IPS-20b (cell line): ENCODE data around the gene IL20RA.
"Not testable (repeated sequence)": the region's sequence is repeated elsewhere in the genome, so short reads cannot be mapped to it uniquely, and the experiment has no call there.

Experiments
- H3K27ac ChIP-seq: one replicate; pipeline ENCODE4 v1.5.1; 2013; ENCODE audit warnings: low read length
- H3K27me3 ChIP-seq: 2 replicates; pipeline ENCODE4 v1.6.1; 2013; ENCODE audit warnings: mild to moderate bottlenecking, low read length, inconsistent platforms; ENCODE audit not compliant: insufficient read depth
- H3K36me3 ChIP-seq: 2 replicates; pipeline ENCODE4 v1.6.1; 2013; ENCODE audit warnings: low read depth, mild to moderate bottlenecking, inconsistent platforms, low read length, moderate library complexity; ENCODE audit not compliant: insufficient read depth
- H3K4me1 ChIP-seq: 2 replicates; pipeline ENCODE4 v1.6.1; 2013; ENCODE audit warnings: mild to moderate bottlenecking, control low read depth, inconsistent platforms, low read length, moderate library complexity; ENCODE audit not compliant: insufficient read depth
- H3K4me3 ChIP-seq: 2 replicates; pipeline ENCODE4 v1.5.1; 2013; ENCODE audit warnings: mild to moderate bottlenecking, low read length, inconsistent platforms
- H3K9ac ChIP-seq: 2 replicates; pipeline ENCODE4 v1.6.1; 2013; ENCODE audit warnings: low read depth, mild to moderate bottlenecking, inconsistent platforms, low read length, moderate library complexity
- H3K9me3 ChIP-seq: 2 replicates; pipeline ENCODE4 v1.6.1; 2013; ENCODE audit warnings: mild to moderate bottlenecking, low read depth, low read length, inconsistent platforms; ENCODE audit not compliant: insufficient read depth

IL20RA gene

GRCh38 chr6:136983687-136984086 lies 61.1 kb downstream of the IL20RA start:
- Histone ChIP-seq H3K4me1 (no peaks in the 10 kb centered on the region), H3K36me3 (no peaks in the 10 kb centered on the region), H3K27ac (no peak overlapping the region), H3K4me3 (no peak overlapping the region), H3K27me3 (no peaks in the 10 kb centered on the region), H3K9ac (no peak overlapping the region), H3K9me3 (no peaks in the 10 kb centered on the region)

- Histone ChIP-seq H3K4me3 (no peak overlapping the region), H3K27ac (no peak overlapping the region), H3K4me1 (no peaks in the 10 kb centered on the region), H3K9me3 (no peaks in the 10 kb centered on the region), H3K9ac (no peak overlapping the region), H3K27me3 (no peaks in the 10 kb centered on the region), H3K36me3 (no peaks in the 10 kb centered on the region)
Measured at GRCh38 chr6:136982928-136983327, 61.8 kb downstream of the IL20RA start.

GRCh38 chr6:136980070-136980469 lies 64.7 kb downstream of the IL20RA start:
- Histone ChIP-seq H3K36me3 (no peaks in the 10 kb centered on the region), H3K9me3 (no peaks in the 10 kb centered on the region), H3K4me3 (no peak overlapping the region), H3K27me3 (no peaks in the 10 kb centered on the region), H3K27ac (no peak overlapping the region), H3K4me1 (peaks cover 4% of the 10 kb centered on the region; the same call in 1 of the 2 replicates), H3K9ac (no peak overlapping the region)

GRCh38 chr6:136979206-136979605 lies 65.6 kb downstream of the IL20RA start:
- H3K4me3 ChIP-seq, result no peak overlapping the region
- no peaks in the 10 kb centered on the region for H3K36me3 ChIP-seq
- no peak overlapping the region for H3K27ac ChIP-seq
- no peaks in the 10 kb centered on the region for H3K27me3 ChIP-seq
- H3K4me1 ChIP-seq, result peaks cover 4% of the 10 kb centered on the region; the same call in 1 of the 2 replicates
- H3K9me3 ChIP-seq, result no peaks in the 10 kb centered on the region
- H3K9ac ChIP-seq, result no peak overlapping the region

- no peaks in the 10 kb centered on the region for H3K27me3 ChIP-seq
- no peak overlapping the region for H3K27ac ChIP-seq
- H3K36me3 ChIP-seq, result no peaks in the 10 kb centered on the region
- H3K9ac ChIP-seq, result no peak overlapping the region
- H3K9me3 ChIP-seq, result no peaks in the 10 kb centered on the region
- H3K4me3 ChIP-seq, result no peak overlapping the region
- peaks cover 4% of the 10 kb centered on the region; the same call in 1 of the 2 replicates for H3K4me1 ChIP-seq
Measured at GRCh38 chr6:136977075-136977474, 67.7 kb downstream of the IL20RA start.

GRCh38 chr6:136975089-136975715 lies 69.6 kb downstream of the IL20RA start:
- Histone ChIP-seq H3K36me3 (no peaks in the 10 kb centered on the region), H3K9me3 (no peaks in the 10 kb centered on the region), H3K4me3 (no peak overlapping the region), H3K27me3 (no peaks in the 10 kb centered on the region), H3K4me1 (peaks cover 4% of the 10 kb centered on the region; the same call in 1 of the 2 replicates), H3K27ac (no peak overlapping the region), H3K9ac (no peak overlapping the region)

- H3K4me3 ChIP-seq, H3K9me3 ChIP-seq, H3K27ac ChIP-seq: not testable (repeated sequence)
Measured at GRCh38 chr6:136973781-136974180, 71.0 kb downstream of the IL20RA start.

GRCh38 chr6:136971609-136972008 lies 73.2 kb downstream of the IL20RA start:
- Histone ChIP-seq H3K27me3 (no peaks in the 10 kb centered on the region), H3K36me3 (no peaks in the 10 kb centered on the region), H3K9me3 (no peaks in the 10 kb centered on the region), H3K9ac (no peak overlapping the region), H3K4me1 (no peaks in the 10 kb centered on the region), H3K4me3 (no peak overlapping the region), H3K27ac (no peak overlapping the region)

More at GRCh38 chr6:136973781-136974180, 71.0 kb downstream of the IL20RA start:
- not testable (repeated sequence) for H3K9ac ChIP-seq, H3K36me3 ChIP-seq, H3K27me3 ChIP-seq, H3K4me1 ChIP-seq

GRCh38 chr6:136969930-136970329 lies 74.8 kb downstream of the IL20RA start:
- H3K9ac ChIP-seq, result no peak overlapping the region
- no peaks in the 10 kb centered on the region for H3K9me3 ChIP-seq
- no peaks in the 10 kb centered on the region for H3K36me3 ChIP-seq
- H3K27ac ChIP-seq, result no peak overlapping the region
- H3K27me3 ChIP-seq, result no peaks in the 10 kb centered on the region
- no peaks in the 10 kb centered on the region for H3K4me1 ChIP-seq
- no peak overlapping the region for H3K4me3 ChIP-seq

GRCh38 chr6:136969433-136969832 lies 75.3 kb downstream of the IL20RA start:
- no peaks in the 10 kb centered on the region for H3K9me3 ChIP-seq
- H3K4me1 ChIP-seq, result no peaks in the 10 kb centered on the region
- H3K9ac ChIP-seq, result no peak overlapping the region
- no peaks in the 10 kb centered on the region for H3K27me3 ChIP-seq
- no peak overlapping the region for H3K27ac ChIP-seq
- H3K36me3 ChIP-seq, result no peaks in the 10 kb centered on the region
- H3K4me3 ChIP-seq, result no peak overlapping the region

- Histone ChIP-seq H3K27ac (no peak overlapping the region), H3K9me3 (no peaks in the 10 kb centered on the region), H3K9ac (no peak overlapping the region), H3K27me3 (no peaks in the 10 kb centered on the region), H3K4me1 (no peaks in the 10 kb centered on the region), H3K4me3 (no peak overlapping the region), H3K36me3 (no peaks in the 10 kb centered on the region)
Measured at GRCh38 chr6:136968837-136969236, 75.9 kb downstream of the IL20RA start.

- no peak overlapping the region for H3K9ac ChIP-seq
- H3K4me1 ChIP-seq, result no peaks in the 10 kb centered on the region
- H3K9me3 ChIP-seq, result no peaks in the 10 kb centered on the region
- H3K27ac ChIP-seq, result no peak overlapping the region
- no peak overlapping the region for H3K4me3 ChIP-seq
- H3K36me3 ChIP-seq, result no peaks in the 10 kb centered on the region
- no peaks in the 10 kb centered on the region for H3K27me3 ChIP-seq
Measured at GRCh38 chr6:136967876-136968752, 76.7 kb downstream of the IL20RA start.
